Measurements from ENCODE around the gene SLC38A8. TPM values are rescaled to one million over a fixed set of nuclear protein-coding genes. Genes with fewer than 3 reads are reported as not detected.

SLC38A8 gene
- total RNA-seq, 1 experiment from 2014 or later, result 0.35 TPM

- no peak overlapping the region for H4K91ac ChIP-seq (ENCODE audit: insufficient read length, low read depth, low read length)
- no peak overlapping the region for H3K27ac ChIP-seq (ENCODE audit: insufficient read length, low read depth, low read length)
- no peak overlapping the region for H2AK5ac ChIP-seq (ENCODE audit: insufficient read length, low read length)
- no peaks in the 10 kb centered on the region; the same call in 1 of the 2 replicates for H3K4me1 ChIP-seq (ENCODE audit: insufficient read depth, low read length)
- H3T11ph ChIP-seq (ENCODE audit: low read length), result no peak overlapping the region
- WGBS (ENCODE audit: extremely low coverage, insufficient read length, low lambda C conversion rate), result no CpG with 5 or more reads among the region's 42 CpGs
- Mint-ChIP-seq H3K36me3 (ENCODE audit: insufficient read depth in 1 of 3, low read depth in 3 of 3) (peaks cover 0 to 4% (median 0%) of the 10 kb centered on the region in 3 experiments; a peak in 1 of 7 replicates), H3K4me3 (no peak overlapping the region), H3K27me3 (ENCODE audit: low read depth) (peaks cover 22% of the 10 kb centered on the region), H3K9me3 (no peaks in the 10 kb centered on the region; a peak in 1 of 5 replicates), H3K4me1 (peaks cover 24 to 42% of the 10 kb centered on the region in 2 experiments), H3K27ac (no peak overlapping the region; a peak in 1 of 7 replicates)
- H3K9me3 ChIP-seq (ENCODE audit: control insufficient read depth, low read depth, low read length), result no peaks in the 10 kb centered on the region
- H2BK5ac ChIP-seq (ENCODE audit: insufficient read length, low read length), result no peak overlapping the region
- no peak overlapping the region for H3K56ac ChIP-seq (ENCODE audit: insufficient read length, low read depth, low read length)
- no peak overlapping the region for H2AFZ ChIP-seq (ENCODE audit: low read length)
- no peaks in the 10 kb centered on the region for H3K27me3 ChIP-seq (ENCODE audit: insufficient read depth, low read length)
- DNase-seq, result no peak
- H2BK120ac ChIP-seq (ENCODE audit: low read depth, low read length, poor library complexity, severe bottlenecking), result no peak overlapping the region
- no peak overlapping the region for H4K8ac ChIP-seq (replicated peaks; ENCODE audit: insufficient read length, low read depth, low read length)
- H3K79me2 ChIP-seq (ENCODE audit: insufficient read depth, low read length), result no peaks in the 10 kb centered on the region
- no peak for TF ChIP-seq CTCF (conservative IDR thresholded peaks at IDR 0.05)
- H3K4me2 ChIP-seq (ENCODE audit: insufficient read depth, insufficient read length, low read length), result no peak overlapping the region
- no peak overlapping the region for H3K9ac ChIP-seq (ENCODE audit: extremely low read depth, insufficient read length, low read length)
- no peak overlapping the region for H4K5ac ChIP-seq (ENCODE audit: insufficient read length, low read depth, low read length)
- H2BK20ac ChIP-seq (ENCODE audit: low read depth, low read length, poor library complexity, severe bottlenecking), result no peak overlapping the region
- H3K23me2 ChIP-seq (ENCODE audit: insufficient read length, low read depth, low read length, poor library complexity, severe bottlenecking), result no peaks in the 10 kb centered on the region
- H3K23ac ChIP-seq (ENCODE audit: insufficient read length, low read depth, low read length), result no peak overlapping the region
- H4K20me1 ChIP-seq (ENCODE audit: control insufficient read depth, insufficient read depth, insufficient read length), result no peaks in the 10 kb centered on the region
- no peak overlapping the region for H3K18ac ChIP-seq (ENCODE audit: insufficient read length, low read depth, low read length)
- H3K4ac ChIP-seq (ENCODE audit: low read depth, low read length), result no peak overlapping the region
- H3K14ac ChIP-seq (ENCODE audit: insufficient read depth, low read length), result no peak overlapping the region
- no peak overlapping the region for H2BK12ac ChIP-seq (ENCODE audit: insufficient read length, low read depth, low read length)
- H2BK15ac ChIP-seq (ENCODE audit: low read depth, low read length), result no peak overlapping the region
- H3K79me1 ChIP-seq (ENCODE audit: insufficient read depth, low read depth, low read length, poor library complexity, severe bottlenecking), result no peaks in the 10 kb centered on the region
These were observed 1.5 kb downstream of the SLC38A8 start for GRCh38 chr16:84040823-84041820.
